CD14-positive monocyte (primary cell): ENCODE data around the gene ALAS2. TPM values are rescaled to one million over a fixed set of nuclear protein-coding genes. Genes with fewer than 3 reads are reported as not detected.

ENCODE experiments used
- DNase-seq, 3 donors: peaks; one replicate each; pipeline ENCODE4 v3.0.0-alpha.2; 2011 to 2022
- H2AFZ ChIP-seq: 2 replicates; pipeline ENCODE4 v1.6.0; 2012; ENCODE audit warnings: mild to moderate bottlenecking, low read depth, low read length, inconsistent platforms; ENCODE audit not compliant: insufficient read depth, poor library complexity, severe bottlenecking
- H3K27ac ChIP-seq, 2 donors: 1 replicate in 1 of 2; 2 replicates in 1 of 2; pipeline ENCODE4 v1.5.1; 2012 to 2013; ENCODE audit warnings: low read length in 2 of 2, control low read depth in 1 of 2, inconsistent platforms in 1 of 2, low read depth in 1 of 2, mild to moderate bottlenecking in 1 of 2
- H3K27me3 ChIP-seq, 2 donors: one replicate each; pipeline versions ENCODE4 v1.6.0 to v1.6.1; 2011 to 2013; ENCODE audit warnings: low read length in 2 of 2; ENCODE audit not compliant: control insufficient read depth in 2 of 2, insufficient read depth in 2 of 2
- H3K36me3 ChIP-seq, 2 donors: replicated peaks in 1 of 2; 1 replicate in 1 of 2; 2 replicates in 1 of 2; pipeline versions ENCODE4 v1.5.1 to v1.6.1; 2012 to 2013; ENCODE audit warnings: low read length in 2 of 2, control low read depth in 1 of 2, inconsistent platforms in 1 of 2, mild to moderate bottlenecking in 1 of 2; ENCODE audit not compliant: insufficient read depth in 2 of 2, control insufficient read depth in 1 of 2
- H3K4me1 ChIP-seq, 2 donors: 1 replicate in 1 of 2; 2 replicates in 1 of 2; pipeline versions ENCODE4 v1.5.1 to v1.6.1; 2012 to 2013; ENCODE audit warnings: low read length in 2 of 2, control low read depth in 1 of 2, inconsistent platforms in 1 of 2, mild to moderate bottlenecking in 1 of 2, moderate library complexity in 1 of 2; ENCODE audit not compliant: insufficient read depth in 2 of 2, control insufficient read depth in 1 of 2
- H3K4me2 ChIP-seq: replicated peaks from 2 replicates; pipeline ENCODE3; 2012; ENCODE audit warnings: low read length, moderate library complexity, mild to moderate bottlenecking; ENCODE audit not compliant: poor library complexity, severe bottlenecking; ENCODE audit errors: extremely low read depth
- H3K4me3 ChIP-seq, 3 experiments: fragments of 200-600 bp in 1 of 3; sonication (generic) in 1 of 3; replicated peaks in 1 of 3; 1 replicate in 2 of 3; 2 replicates in 1 of 3; pipeline ENCODE4 v1.5.1; 2011 to 2013; ENCODE audit warnings: low read length in 3 of 3, mild to moderate bottlenecking in 3 of 3, control low read depth in 2 of 3, low read depth in 2 of 3, inconsistent platforms in 1 of 3, moderate library complexity in 1 of 3
- H3K79me2 ChIP-seq: 2 replicates; pipeline ENCODE4 v1.6.0; 2012; ENCODE audit warnings: mild to moderate bottlenecking, control low read depth, inconsistent platforms, low read length, moderate library complexity; ENCODE audit not compliant: insufficient read depth
- H3K9ac ChIP-seq: 2 replicates; pipeline ENCODE4 v1.6.0; 2017; ENCODE audit warnings: low read length, mild to moderate bottlenecking; ENCODE audit not compliant: insufficient read depth, poor library complexity, severe bottlenecking
- H3K9me3 ChIP-seq, 2 donors: replicated peaks in 1 of 2; 1 replicate in 1 of 2; 2 replicates in 1 of 2; pipeline versions ENCODE4 v1.5.1 to v1.6.1; 2012 to 2013; ENCODE audit warnings: low read length in 2 of 2, control low read depth in 1 of 2; ENCODE audit not compliant: control insufficient read depth in 1 of 2, insufficient read depth in 1 of 2
- H4K20me1 ChIP-seq: 2 replicates; pipeline ENCODE4 v1.6.0; 2012; ENCODE audit warnings: mild to moderate bottlenecking, low read length, control low read depth, moderate library complexity; ENCODE audit not compliant: insufficient read depth
- H3K27ac Mint-ChIP-seq, 7 donors: one replicate each; pipeline ENCODE4 v1.8.0; 2020; ENCODE audit warnings: mild to moderate bottlenecking in 7 of 7, mixed read lengths in 7 of 7, moderate library complexity in 6 of 7, inconsistent platforms in 2 of 7
- H3K27me3 Mint-ChIP-seq, 3 donors: one replicate each; pipeline ENCODE4 v1.8.0; 2021 to 2022; ENCODE audit warnings: low read depth in 3 of 3, mild to moderate bottlenecking in 3 of 3, mixed read lengths in 3 of 3, moderate library complexity in 3 of 3, inconsistent platforms in 1 of 3
- H3K36me3 Mint-ChIP-seq, 2 donors: one replicate each; pipeline ENCODE4 v1.8.0; 2020; ENCODE audit warnings: mixed read lengths in 2 of 2, inconsistent platforms in 1 of 2, mild to moderate bottlenecking in 1 of 2
- H3K4me1 Mint-ChIP-seq: one replicate; pipeline ENCODE4 v1.8.0; 2020; ENCODE audit warnings: mild to moderate bottlenecking, mixed read lengths
- H3K4me3 Mint-ChIP-seq, 2 donors: one replicate each; pipeline ENCODE4 v1.8.0; 2020; ENCODE audit warnings: mild to moderate bottlenecking in 2 of 2, mixed read lengths in 2 of 2, moderate library complexity in 1 of 2
- H3K9me3 Mint-ChIP-seq, 7 donors: one replicate each; pipeline ENCODE4 v1.8.0; 2020 to 2022; ENCODE audit warnings: mixed read lengths in 7 of 7, mild to moderate bottlenecking in 6 of 7, moderate library complexity in 6 of 7, inconsistent platforms in 2 of 7
- CTCF ChIP-seq: fragments of 200-600 bp; IDR thresholded peaks from one replicate; pipeline ENCODE4 v1.8.0; 2022; ENCODE audit warnings: antibody characterized with exemption, mild to moderate bottlenecking
- WGBS: methylation state at CpG from one replicate; pipeline ENCODE4 v1.1.5; 2013; ENCODE audit warnings: missing lambda C conversion rate; ENCODE audit not compliant: insufficient coverage; 5-methylcytosine and 5-hydroxymethylcytosine counted together
- intact Hi-C, 2 donors: fragments of 100-400 bp; cut with micrococcal nuclease; formaldehyde crosslinking; loops; one replicate each; pipeline versions ENCODE4 v1.15.0 to v1.15.1; 2023
- polyA plus RNA-seq, 3 donors: library from polyadenylated mRNA; depleted of rRNA in 1 of 3; unstranded in 2 of 3; stranded (reverse) in 1 of 3; fragments of 300-500 nt in 2 of 3; fragments of >200 nt in 1 of 3; fragmentation: Illumina TruSeq in 2 of 3; gene quantifications; 1 replicate in 2 of 3; 2 replicates in 1 of 3; pipeline ENCODE4 v1.2.3, GENCODE V29; 2012 to 2021

Gene ALAS2
- polyA plus RNA-seq, 3 donors: 1.1 TPM; not detected in 2

DNA sequence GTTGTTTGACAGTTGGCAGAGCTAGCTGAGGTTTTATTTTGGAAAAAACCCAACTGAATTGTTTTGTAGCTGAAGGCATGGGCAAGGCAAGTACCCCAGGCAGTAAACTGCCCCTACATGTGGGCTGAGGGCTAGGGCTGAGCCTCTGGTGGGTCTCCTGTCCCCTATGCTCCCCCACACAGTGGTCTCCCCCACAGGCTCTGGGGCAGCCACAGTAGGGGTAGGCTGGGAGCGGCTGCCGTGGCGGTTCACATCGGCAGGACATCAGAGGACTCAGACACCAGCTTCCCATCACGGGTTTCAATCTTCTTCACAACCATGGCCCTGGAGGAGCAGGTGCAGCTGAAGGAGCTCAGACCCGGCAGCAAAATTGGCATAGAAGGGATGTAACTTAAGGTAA, 10.7 kb upstream of the ALAS2 start:
- H3K9ac ChIP-seq: no peak overlapping the region
- no peaks in the 10 kb centered on the region for H3K79me2 ChIP-seq
- no peaks in the 10 kb centered on the region for H3K4me1 Mint-ChIP-seq
- no peak overlapping the region for H3K4me3 ChIP-seq
- H2AFZ ChIP-seq: no peak overlapping the region
- DNase-seq: no peak
- H4K20me1 ChIP-seq: no peaks in the 10 kb centered on the region
- H3K4me2 ChIP-seq: no peak overlapping the region
- H3K36me3 ChIP-seq: no peaks in the 10 kb centered on the region
- no peak overlapping the region for H3K4me3 Mint-ChIP-seq
- H3K4me1 ChIP-seq: no peaks in the 10 kb centered on the region
- H3K36me3 Mint-ChIP-seq: no peaks in the 10 kb centered on the region
- H3K27ac ChIP-seq: no peak overlapping the region
- no CpG with 5 or more reads among the region's 6 CpGs for WGBS
- H3K27ac Mint-ChIP-seq: no peak overlapping the region
- peaks cover 0 to 11% (median 0%) of the 10 kb centered on the region in 7 donors for H3K9me3 Mint-ChIP-seq
- no peak for TF ChIP-seq CTCF
- peaks cover 0 to 3% of the 10 kb centered on the region in 2 donors for H3K9me3 ChIP-seq
- no peaks in the 10 kb centered on the region for H3K27me3 ChIP-seq
- intact Hi-C loops: no loop called here
- H3K27me3 Mint-ChIP-seq: peaks cover 0 to 5% (median 0%) of the 10 kb centered on the region in 3 donors

GRCh38 chrX:55039471-55039870, 8.7 kb upstream of the ALAS2 start:
- no peak for TF ChIP-seq CTCF
- H3K9me3 Mint-ChIP-seq: peaks cover 0 to 11% (median 0%) of the 10 kb centered on the region in 7 donors
- H3K4me1 Mint-ChIP-seq: no peaks in the 10 kb centered on the region
- no peaks in the 10 kb centered on the region for H3K36me3 ChIP-seq
- H3K4me3 Mint-ChIP-seq: no peak overlapping the region
- no peaks in the 10 kb centered on the region for H3K36me3 Mint-ChIP-seq
- H3K79me2 ChIP-seq: no peaks in the 10 kb centered on the region
- intact Hi-C loops: no loop called here
- no peak overlapping the region for H3K27ac Mint-ChIP-seq
- H3K9me3 ChIP-seq: peaks cover 0 to 3% of the 10 kb centered on the region in 2 donors
- no peaks in the 10 kb centered on the region for H4K20me1 ChIP-seq
- H3K4me3 ChIP-seq: no peak overlapping the region
- peaks cover 0 to 5% (median 0%) of the 10 kb centered on the region in 3 donors for H3K27me3 Mint-ChIP-seq
- no peak overlapping the region for H2AFZ ChIP-seq
- H3K4me1 ChIP-seq: no peaks in the 10 kb centered on the region
- DNase-seq: no peak
- H3K9ac ChIP-seq: no peak overlapping the region
- no peaks in the 10 kb centered on the region for H3K27me3 ChIP-seq
- H3K4me2 ChIP-seq: no peak overlapping the region
- H3K27ac ChIP-seq: no peak overlapping the region
- WGBS: 100% methylated on average over 1 of the region's 3 CpGs
